ENCODE measurements around the gene EDNRA.

DNA sequence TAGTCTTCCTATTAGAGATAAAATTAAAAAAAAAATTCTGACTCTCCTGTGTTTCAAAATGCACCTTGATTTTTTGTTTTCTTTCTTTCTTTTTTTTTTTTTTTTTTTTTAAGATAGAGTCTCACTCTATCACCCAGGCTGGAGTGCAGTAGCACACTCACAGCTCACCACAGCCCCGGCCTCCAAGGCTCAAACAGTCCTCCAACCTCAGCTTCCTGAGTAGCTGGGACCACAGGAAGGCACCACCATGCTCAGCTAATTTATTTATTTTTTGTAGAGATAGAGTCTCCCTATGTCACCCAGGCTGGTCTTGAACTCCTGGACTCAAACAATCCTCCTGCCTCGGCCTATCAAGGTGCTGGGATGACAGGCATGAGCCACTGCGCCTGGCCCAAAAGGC, 95.2 kb downstream of the EDNRA start:
- TF ChIP-seq RCOR1 (IDR thresholded peaks at IDR 0.05; ENCODE audit: insufficient replicate concordance, low read length) (no peak), CTCF (conservative IDR thresholded peaks at IDR 0.05; ENCODE audit: low read depth, low read length) (no peak), MAFK (IDR thresholded peaks at IDR 0.05; ENCODE audit: low read depth, low read length) (no peak)
- TF ChIP-seq, protein P1, sequence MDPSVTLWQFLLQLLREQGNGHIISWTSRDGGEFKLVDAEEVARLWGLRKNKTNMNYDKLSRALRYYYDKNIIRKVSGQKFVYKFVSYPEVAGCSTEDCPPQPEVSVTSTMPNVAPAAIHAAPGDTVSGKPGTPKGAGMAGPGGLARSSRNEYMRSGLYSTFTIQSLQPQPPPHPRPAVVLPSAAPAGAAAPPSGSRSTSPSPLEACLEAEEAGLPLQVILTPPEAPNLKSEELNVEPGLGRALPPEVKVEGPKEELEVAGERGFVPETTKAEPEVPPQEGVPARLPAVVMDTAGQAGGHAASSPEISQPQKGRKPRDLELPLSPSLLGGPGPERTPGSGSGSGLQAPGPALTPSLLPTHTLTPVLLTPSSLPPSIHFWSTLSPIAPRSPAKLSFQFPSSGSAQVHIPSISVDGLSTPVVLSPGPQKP (IDR thresholded peaks at IDR 0.05; ENCODE audit: borderline replicate concordance, low read depth, low read length): no peak

Measured in IMR-90 (cell line).